ENCODE measurements around the gene TNFRSF19. TPM values are rescaled to one million over a fixed set of nuclear protein-coding genes. Genes with fewer than 3 reads are reported as not detected.

Gene TNFRSF19
- total RNA-seq, 4 donors from 2014 or later: 4.9 to 9.2 (median 7.7) TPM

DNA sequence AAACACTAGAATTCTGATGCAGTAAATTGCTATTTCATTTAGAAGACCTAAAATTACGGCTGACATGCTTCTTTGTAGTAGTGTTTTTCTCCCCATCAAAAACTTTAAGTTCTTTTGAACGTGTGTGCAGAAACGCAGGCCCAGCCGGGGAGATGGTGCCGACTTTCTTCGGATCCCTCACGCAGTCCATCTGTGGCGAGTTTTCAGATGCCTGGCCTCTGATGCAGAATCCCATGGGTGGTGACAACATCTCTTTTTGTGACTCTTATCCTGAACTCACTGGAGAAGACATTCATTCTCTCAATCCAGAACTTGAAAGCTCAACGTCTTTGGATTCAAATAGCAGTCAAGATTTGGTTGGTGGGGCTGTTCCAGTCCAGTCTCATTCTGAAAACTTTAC is 98.3 kb downstream of the TNFRSF19 start:
- Histone ChIP-seq H3K9me3 (no peaks in the 10 kb centered on the region), H3K27ac (no peak overlapping the region), H3K4me3 (replicated peaks in 1 of 3) (no peak overlapping the region), H3K36me3 (no peaks in the 10 kb centered on the region), H3K27me3 (no peaks in the 10 kb centered on the region), H3K4me1 (no peaks in the 10 kb centered on the region)
- no peak for DNase-seq
- TF ChIP-seq POLR2A (IDR thresholded peaks at IDR 0.05): no peak
- TF ChIP-seq CTCF (IDR thresholded peaks at IDR 0.05): no peak
- intact Hi-C loops (cut with DNase I): no loop called here
- 90 to 91% methylated on average over 9 of the region's 9 CpGs for WGBS, 2 donors

DNA sequence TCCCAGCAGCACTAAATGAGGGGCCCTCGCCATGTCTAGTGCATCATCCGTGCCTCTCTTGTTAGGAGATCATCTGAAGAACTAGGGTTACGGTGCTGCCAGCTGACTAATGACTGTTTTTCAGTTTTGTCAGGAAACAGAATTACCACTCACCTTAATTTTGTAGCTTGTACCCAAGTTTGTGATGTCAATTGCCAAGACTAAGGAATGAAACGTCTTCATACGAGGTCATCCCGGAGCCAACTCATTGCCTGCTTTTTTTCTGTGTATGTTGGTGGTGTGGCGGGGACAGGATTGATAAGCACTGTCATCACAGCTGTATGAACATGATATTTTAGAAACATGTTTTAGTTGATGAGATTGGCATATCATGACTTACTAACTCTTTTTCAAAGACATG is 100.6 kb downstream of the TNFRSF19 start:
- no peak overlapping the region for H3K27ac ChIP-seq
- H3K36me3 ChIP-seq: no peaks in the 10 kb centered on the region
- H3K4me3 ChIP-seq (replicated peaks in 1 of 3): no peak overlapping the region
- intact Hi-C loops (cut with DNase I): no loop called here
- no peak for DNase-seq
- H3K9me3 ChIP-seq: no peaks in the 10 kb centered on the region
- no peak for TF ChIP-seq CTCF (IDR thresholded peaks at IDR 0.05)
- no peak for TF ChIP-seq POLR2A (IDR thresholded peaks at IDR 0.05)
- WGBS, 2 donors: 85 to 89% methylated on average over 7 of the region's 7 CpGs
- no peaks in the 10 kb centered on the region for H3K27me3 ChIP-seq
- H3K4me1 ChIP-seq: no peaks in the 10 kb centered on the region

DNA sequence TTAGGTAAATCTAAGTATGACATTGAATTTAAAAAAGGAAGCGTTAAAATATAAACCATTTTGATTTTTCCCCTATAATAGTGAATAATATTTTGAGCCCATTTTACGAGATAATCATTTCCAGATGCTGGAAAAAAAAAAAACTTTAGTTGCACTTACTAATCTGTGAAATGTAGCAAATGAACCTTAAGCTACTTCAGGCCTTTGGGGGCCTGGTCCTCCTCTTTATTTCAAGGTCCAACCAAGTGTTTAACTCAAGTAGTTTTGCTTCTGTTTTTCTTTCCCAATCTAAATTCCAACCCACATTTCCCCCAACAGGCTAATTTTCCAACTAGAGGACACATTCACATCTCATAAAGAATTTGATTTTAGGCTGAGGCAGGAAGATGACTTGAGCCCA is 101.2 kb downstream of the TNFRSF19 start:
- Histone ChIP-seq H3K4me1 (no peaks in the 10 kb centered on the region), H3K36me3 (no peaks in the 10 kb centered on the region), H3K4me3 (replicated peaks in 1 of 3) (no peak overlapping the region), H3K27me3 (no peaks in the 10 kb centered on the region), H3K9me3 (no peaks in the 10 kb centered on the region), H3K27ac (no peak overlapping the region)
- no peak for TF ChIP-seq CTCF (IDR thresholded peaks at IDR 0.05)
- TF ChIP-seq POLR2A (IDR thresholded peaks at IDR 0.05): no peak
- WGBS, 2 donors: 86 to 87% methylated on average over 2 of the region's 2 CpGs
- intact Hi-C loops (cut with DNase I): no loop called here
- no peak for DNase-seq

DNA sequence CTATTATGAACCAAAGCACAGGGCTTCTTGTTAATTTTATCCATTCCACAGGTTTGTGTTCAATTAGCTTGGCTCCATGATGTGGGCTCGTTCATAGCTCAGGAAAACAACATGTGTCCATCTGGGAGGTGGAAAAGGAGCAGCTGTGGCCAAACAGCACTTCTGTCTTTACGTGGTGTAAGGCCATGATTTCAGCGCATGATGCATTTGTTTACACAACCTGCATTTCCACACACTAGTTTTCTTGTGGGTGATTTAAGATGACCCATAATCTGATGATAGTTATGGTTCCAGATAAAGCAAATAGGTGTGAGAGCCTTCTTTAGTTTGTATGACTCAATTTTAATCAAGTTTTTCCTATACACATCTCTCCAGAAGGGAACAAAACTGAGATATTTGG is 101.7 kb downstream of the TNFRSF19 start:
- H3K9me3 ChIP-seq: no peaks in the 10 kb centered on the region
- no peaks in the 10 kb centered on the region for H3K27me3 ChIP-seq
- H3K27ac ChIP-seq: no peak overlapping the region
- WGBS, 2 donors: 88 to 92% methylated on average over 3 of the region's 3 CpGs
- H3K4me3 ChIP-seq (replicated peaks in 1 of 3): no peak overlapping the region
- TF ChIP-seq POLR2A (IDR thresholded peaks at IDR 0.05): no peak
- TF ChIP-seq CTCF (IDR thresholded peaks at IDR 0.05): no peak
- no peaks in the 10 kb centered on the region for H3K4me1 ChIP-seq
- H3K36me3 ChIP-seq: no peaks in the 10 kb centered on the region
- no peak for DNase-seq
- intact Hi-C loops (cut with DNase I): no loop called here

DNA sequence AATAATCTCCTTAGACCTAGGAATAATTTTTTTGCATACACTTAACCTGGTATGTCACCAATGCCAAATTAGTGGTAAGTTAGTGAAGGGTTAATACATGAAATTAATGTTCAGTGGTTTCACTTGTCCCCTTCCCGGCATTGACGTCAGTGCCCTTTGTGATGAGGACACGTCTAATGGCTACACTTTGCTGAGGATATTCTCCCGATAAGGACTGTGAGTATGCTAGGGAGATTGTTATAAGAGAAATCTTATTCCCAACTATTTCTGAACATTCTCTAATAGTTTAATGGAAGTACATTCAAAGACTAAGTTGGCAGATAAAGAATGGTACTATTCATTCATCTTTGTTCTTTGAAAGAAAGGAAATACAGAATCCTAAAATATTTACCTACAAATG is 102.4 kb downstream of the TNFRSF19 start:
- H3K36me3 ChIP-seq: no peaks in the 10 kb centered on the region

More for the DNA sequence above, 102.4 kb downstream of the TNFRSF19 start:
- intact Hi-C loops (cut with DNase I): no loop called here
- no peak for DNase-seq
- Histone ChIP-seq H3K4me3 (replicated peaks in 1 of 3) (no peak overlapping the region), H3K27ac (no peak overlapping the region), H3K9me3 (no peaks in the 10 kb centered on the region), H3K4me1 (no peaks in the 10 kb centered on the region), H3K27me3 (no peaks in the 10 kb centered on the region)
- 60 to 61% methylated on average over 4 of the region's 4 CpGs for WGBS, 2 donors
- TF ChIP-seq POLR2A (IDR thresholded peaks at IDR 0.05): no peak
- TF ChIP-seq CTCF (IDR thresholded peaks at IDR 0.05): no peak

Measured in thyroid gland (tissue), 4 donors.